ENCODE results near the gene ST6GALNAC6.
"Not testable (repeated sequence)": the region's sequence is repeated elsewhere in the genome, so short reads cannot be mapped to it uniquely, and the experiment has no call there.

The ST6GALNAC6 gene

DNA sequence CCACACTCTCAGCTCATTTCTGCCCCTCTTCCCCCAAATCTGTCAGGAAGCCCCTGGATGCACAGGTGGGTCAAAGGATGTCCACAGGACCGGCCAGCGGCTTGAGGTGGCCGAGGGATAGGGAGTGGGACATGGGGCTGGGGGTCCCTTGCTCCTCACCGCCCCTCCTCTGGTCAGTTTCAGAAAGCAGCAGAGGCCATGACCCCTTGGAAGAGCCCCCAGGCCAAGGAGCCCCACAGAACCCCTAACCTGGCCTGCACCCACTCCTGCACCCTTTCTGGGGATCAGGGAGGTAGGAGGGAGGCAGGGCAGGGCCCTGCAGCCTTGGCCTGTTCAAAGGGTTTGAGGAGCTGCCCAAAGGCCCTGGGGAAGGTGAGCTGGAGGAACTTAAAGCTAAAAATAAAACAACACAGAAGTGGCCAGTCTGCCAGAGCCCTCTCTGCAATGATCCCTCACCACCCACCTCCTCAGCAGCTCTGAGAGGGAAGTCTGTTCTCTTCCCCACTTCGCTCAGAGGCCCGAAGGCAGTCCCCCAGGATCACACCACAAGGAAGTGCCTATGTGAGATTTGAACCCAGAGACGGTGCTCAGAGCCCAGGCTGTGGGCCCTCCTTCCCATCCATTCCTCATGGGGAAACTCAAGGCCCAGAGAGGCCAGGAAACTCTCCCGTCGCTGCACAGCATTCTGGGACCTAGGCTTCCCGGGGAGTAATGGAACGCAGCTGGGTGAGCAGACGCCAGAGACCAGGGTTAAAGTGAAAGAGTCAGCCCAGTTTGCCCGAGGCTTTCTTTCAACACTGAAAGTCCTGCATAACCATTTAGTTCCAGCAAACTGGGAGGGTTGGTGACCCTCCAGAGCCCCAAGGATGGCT lies 45.9 kb downstream of the ST6GALNAC6 start:
- DNase-seq = no peak

DNA sequence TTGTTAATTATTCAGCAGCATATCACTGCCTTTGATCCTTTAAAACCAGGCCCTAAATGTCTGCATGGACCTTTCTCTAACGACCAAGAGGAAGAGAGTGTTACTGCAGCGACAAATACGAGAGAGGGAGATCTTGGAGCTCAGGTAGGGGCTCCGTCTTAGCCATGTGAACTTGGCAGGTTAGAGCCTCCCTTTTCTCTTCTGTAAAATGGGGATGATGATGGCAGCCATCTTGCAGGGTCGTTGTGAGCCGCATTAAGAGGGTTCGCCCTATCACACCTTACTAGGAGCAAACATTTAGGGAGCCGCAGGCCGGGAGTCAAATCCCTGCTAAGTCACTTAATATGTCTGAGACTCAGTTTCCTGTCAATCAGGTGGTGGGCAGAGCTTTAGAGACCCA lies 46.6 kb downstream of the ST6GALNAC6 start:
- no peak for DNase-seq

GRCh38 chr9:127850286-127850830 lies 49.0 kb downstream of the ST6GALNAC6 start:
- DNase-seq = no peak

- DNase-seq = no peak
Observed at GRCh38 chr9:127848756-127849504, 50.5 kb downstream of the ST6GALNAC6 start.

DNA sequence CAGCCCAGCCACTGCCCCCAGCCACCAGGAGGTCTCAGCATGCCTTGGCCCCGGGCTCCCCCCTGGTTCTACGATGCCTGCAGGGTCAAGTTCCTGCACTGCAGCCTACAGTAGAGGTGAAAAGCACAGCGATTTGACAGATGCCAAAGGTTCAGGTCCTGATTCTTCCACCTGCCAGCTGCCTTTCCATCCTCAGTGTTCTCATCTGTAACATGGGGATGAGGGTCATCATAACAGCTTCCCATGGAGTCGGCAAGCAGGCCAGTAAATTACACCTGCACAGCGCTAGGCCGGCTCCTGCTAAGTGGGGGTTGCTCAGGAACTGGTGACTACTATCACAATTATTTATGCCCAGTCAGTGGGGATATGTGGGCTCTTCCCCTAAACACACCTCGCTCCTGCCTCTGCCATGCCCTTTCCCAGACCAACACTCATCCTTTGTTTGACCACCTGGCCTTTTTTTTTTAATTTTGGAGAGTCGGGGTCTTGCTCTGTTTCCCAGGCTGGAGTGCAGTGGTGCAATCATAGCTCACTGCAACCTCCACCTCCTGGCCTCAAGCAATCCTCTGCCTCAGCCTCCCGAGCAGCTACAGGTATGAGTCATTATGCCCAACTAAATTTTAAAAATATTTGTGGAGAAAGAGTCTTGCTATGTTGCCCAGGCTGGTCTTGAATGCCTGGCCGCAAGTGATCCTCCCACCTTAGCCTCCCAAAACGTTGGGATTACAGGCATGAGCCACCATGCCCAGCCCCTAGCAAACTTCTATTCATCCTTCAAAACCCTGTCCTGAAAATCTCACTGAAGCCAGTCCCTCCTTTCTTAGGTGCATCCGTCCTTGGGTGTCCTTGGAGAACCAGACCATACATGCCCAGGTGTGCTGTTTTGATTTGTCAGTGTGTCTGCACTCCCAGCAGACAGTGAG lies 51.3 kb downstream of the ST6GALNAC6 start:
- DNase-seq = no peak

- DNase-seq = no peak
Observed at GRCh38 chr9:127847178-127847510, 52.3 kb downstream of the ST6GALNAC6 start.

- DNase-seq = no peak
Observed at GRCh38 chr9:127846443-127847177, 52.8 kb downstream of the ST6GALNAC6 start.

GRCh38 chr9:127845619-127846018 lies 53.8 kb downstream of the ST6GALNAC6 start:
- DNase-seq = not testable (repeated sequence)

- DNase-seq = no peak
Observed at GRCh38 chr9:127844821-127845359, 54.5 kb downstream of the ST6GALNAC6 start.

DNA sequence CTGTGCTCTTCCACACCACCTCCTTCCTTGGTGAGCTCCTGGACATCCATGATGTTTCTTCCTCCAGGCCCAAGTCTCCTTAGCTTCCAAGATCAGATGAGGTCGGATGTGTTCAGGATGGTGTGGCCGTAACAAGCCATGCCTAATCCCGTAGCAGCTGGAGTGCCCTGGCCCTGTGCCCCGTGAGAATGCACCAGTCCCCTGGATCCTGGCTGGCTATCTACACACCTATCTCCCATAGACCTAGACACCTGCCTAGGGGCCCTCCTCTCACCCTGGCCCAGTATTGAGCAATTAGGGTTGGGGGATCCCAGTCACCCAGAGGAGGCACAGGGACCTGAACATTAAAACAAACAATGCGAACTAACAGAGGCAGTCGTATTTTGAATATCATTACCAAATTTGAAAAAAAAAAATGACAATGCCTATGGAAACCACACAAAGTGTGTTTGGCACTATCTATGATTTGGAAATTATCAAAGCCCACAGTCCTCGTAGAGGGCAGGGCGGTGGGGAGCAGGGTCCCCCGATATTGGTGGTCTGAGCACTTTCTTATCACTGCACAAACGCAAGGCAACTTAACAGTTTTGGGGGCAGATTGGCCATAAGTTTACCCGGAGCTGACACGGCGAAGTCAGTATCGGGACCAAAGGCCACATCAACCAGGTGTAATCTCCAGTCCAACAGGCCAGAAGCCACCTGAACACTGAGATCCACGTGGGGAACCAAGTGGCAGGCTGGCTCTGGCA lies 58.1 kb downstream of the ST6GALNAC6 start:
- no peak for DNase-seq

- peak; percentile 59 for DNase-seq
Observed at GRCh38 chr9:127838375-127839078, 60.9 kb downstream of the ST6GALNAC6 start.

GRCh38 chr9:127837346-127837745 lies 62.1 kb downstream of the ST6GALNAC6 start:
- no peak for DNase-seq

- DNase-seq = not testable (repeated sequence)
Observed at GRCh38 chr9:127836561-127836960, 62.8 kb downstream of the ST6GALNAC6 start.

GRCh38 chr9:127835991-127836516 lies 63.3 kb downstream of the ST6GALNAC6 start:
- DNase-seq = peak; percentile 64
